BJ (cell line): ENCODE results near the gene ATP9B. TPM values are rescaled to one million over a fixed set of nuclear protein-coding genes. Genes with fewer than 3 reads are reported as not detected.
A peak's percentile ranks its signal among the peaks of the same experiment; 100 is the strongest.
"Not testable (repeated sequence)": the region's sequence is repeated elsewhere in the genome, so short reads cannot be mapped to it uniquely, and the experiment has no call there.

Experiments used
- CTCF ChIA-PET: fragments of 350-600 bp; formaldehyde crosslinking; extraction: SDS; loops from one replicate; lab custom pipeline; 2021; ENCODE audit warnings: antibody characterized with exemption, inconsistent platforms; lab: Yijun Ruan, JAX
- POLR2A ChIA-PET: fragments of 300-600 bp; sonication (Branson Sonifier 250); formaldehyde crosslinking; extraction: SDS; loops from one replicate; lab custom pipeline; 2021; ENCODE audit warnings: antibody characterized with exemption; lab: Charles Lee
- DNase-seq: peaks from one replicate; pipeline ENCODE4 v3.0.0-alpha.2; 2011; ENCODE audit warnings: low read depth
- H3K27me3 ChIP-seq: 2 replicates; pipeline ENCODE4 v1.6.0; 2011; ENCODE audit warnings: low read length; ENCODE audit not compliant: control insufficient read depth, insufficient read depth
- H3K36me3 ChIP-seq: 2 replicates; pipeline ENCODE4 v1.5.1; 2011; ENCODE audit warnings: low read length; ENCODE audit not compliant: control insufficient read depth, insufficient read depth
- H3K4me3 ChIP-seq: 2 replicates; pipeline ENCODE4 v1.5.1; 2011; ENCODE audit warnings: low read depth, mild to moderate bottlenecking, control low read depth, low read length
- polyA plus RNA-seq: library from polyadenylated mRNA; depleted of rRNA; stranded (reverse); fragments of >200 nt; gene quantifications from 2 replicates; pipeline ENCODE4 v1.2.3, GENCODE V29; 2011
- TF ChIP-seq, protein P1 (sequence below): IDR thresholded peaks from 2 replicates; pipeline ENCODE4 v1.5.1; 2011; ENCODE audit warnings: low read depth, mild to moderate bottlenecking, control low read depth, inconsistent platforms, low read length, moderate library complexity; ENCODE audit not compliant: insufficient read depth

Gene ATP9B
- polyA plus RNA-seq, 1 experiment: 17.4 TPM

DNA sequence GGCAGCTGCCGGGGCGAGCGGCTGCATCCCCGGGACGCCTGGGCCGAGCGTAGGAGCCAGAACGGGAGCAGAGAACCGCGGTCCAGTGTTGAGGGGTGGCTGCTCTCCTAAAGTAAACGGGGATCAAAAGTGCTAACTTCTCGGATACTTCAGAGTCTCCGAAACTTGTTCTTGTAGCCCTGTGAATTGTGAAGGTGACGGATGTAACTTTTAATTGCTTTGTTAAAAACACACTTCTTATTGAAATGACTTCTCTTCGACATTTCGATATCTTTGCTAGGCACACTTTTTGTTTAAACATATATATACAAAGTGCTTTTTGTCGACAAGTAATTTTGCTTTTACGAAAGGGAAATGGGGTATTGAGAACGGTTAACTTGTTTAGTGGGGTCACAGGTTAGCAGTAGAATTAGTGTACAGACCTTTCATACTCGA lies 540 bp downstream of the ATP9B start:
- peak overlapping the region; percentile 67 for H3K4me3 ChIP-seq
- DNase-seq: no peak
- no peaks in the 10 kb centered on the region for H3K27me3 ChIP-seq
- TF ChIP-seq, protein P1, sequence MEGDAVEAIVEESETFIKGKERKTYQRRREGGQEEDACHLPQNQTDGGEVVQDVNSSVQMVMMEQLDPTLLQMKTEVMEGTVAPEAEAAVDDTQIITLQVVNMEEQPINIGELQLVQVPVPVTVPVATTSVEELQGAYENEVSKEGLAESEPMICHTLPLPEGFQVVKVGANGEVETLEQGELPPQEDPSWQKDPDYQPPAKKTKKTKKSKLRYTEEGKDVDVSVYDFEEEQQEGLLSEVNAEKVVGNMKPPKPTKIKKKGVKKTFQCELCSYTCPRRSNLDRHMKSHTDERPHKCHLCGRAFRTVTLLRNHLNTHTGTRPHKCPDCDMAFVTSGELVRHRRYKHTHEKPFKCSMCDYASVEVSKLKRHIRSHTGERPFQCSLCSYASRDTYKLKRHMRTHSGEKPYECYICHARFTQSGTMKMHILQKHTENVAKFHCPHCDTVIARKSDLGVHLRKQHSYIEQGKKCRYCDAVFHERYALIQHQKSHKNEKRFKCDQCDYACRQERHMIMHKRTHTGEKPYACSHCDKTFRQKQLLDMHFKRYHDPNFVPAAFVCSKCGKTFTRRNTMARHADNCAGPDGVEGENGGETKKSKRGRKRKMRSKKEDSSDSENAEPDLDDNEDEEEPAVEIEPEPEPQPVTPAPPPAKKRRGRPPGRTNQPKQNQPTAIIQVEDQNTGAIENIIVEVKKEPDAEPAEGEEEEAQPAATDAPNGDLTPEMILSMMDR: no peak
- H3K36me3 ChIP-seq: no peaks in the 10 kb centered on the region
- ChIA-PET CTCF (no interaction called here), POLR2A (no interaction called here)

DNA sequence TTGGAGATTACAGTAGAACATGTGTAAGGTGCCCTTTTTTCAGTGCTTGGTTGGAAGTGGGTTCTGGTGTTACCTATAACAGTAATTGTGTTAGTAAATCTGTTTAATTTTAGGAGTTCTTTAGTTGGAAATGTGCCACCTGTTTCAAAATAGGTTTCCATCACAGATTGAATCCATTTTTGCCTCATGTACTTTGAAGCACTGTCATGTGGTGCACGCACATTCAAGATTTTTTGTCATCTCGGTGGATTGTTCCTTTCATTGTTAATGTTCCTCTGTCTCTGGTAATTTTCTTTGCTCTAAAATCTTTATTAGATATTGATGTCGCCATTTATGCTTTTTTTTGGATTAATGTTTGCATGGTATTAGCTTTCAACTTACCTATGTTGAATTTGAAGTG lies 1.3 kb downstream of the ATP9B start:
- Histone ChIP-seq H3K36me3 (no peaks in the 10 kb centered on the region), H3K27me3 (no peaks in the 10 kb centered on the region), H3K4me3 (peak overlapping the region; percentile 67)
- no peak for DNase-seq
- TF ChIP-seq, protein P1: no peak
- POLR2A ChIA-PET: interaction anchor here (0.7 kb wide), 1 partner anchor 19 kb away, joined by 4 read pairs; no protein-coding TSS in a partner anchor
- CTCF ChIA-PET: no interaction called here

DNA sequence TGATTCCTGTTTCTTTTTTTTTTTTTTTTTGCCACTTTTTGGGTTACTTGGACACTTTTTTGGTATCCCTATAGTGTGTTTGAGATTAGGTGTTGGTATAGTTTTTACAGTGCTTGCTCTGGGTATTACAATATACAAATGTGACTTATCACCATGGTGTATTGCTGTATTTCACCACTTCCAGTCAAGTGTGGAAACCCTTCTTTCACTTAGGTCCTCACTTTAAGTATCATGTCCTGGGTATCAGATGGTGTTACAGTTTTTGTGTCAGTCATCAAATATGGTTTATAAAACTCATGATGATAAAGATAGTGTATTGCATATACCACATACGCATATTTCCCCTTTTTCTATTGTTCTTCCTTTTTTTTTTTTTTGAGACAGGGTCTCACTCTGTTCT lies 1.8 kb downstream of the ATP9B start:
- TF ChIP-seq, protein P1: no peak
- no peak for DNase-seq
- Histone ChIP-seq H3K36me3 (no peaks in the 10 kb centered on the region), H3K27me3 (no peaks in the 10 kb centered on the region), H3K4me3 (no peak overlapping the region)
- ChIA-PET CTCF (no interaction called here), POLR2A (interaction anchor here (0.7 kb wide), 1 partner anchor 18 kb away, joined by 4 read pairs; no protein-coding TSS in a partner anchor)

DNA sequence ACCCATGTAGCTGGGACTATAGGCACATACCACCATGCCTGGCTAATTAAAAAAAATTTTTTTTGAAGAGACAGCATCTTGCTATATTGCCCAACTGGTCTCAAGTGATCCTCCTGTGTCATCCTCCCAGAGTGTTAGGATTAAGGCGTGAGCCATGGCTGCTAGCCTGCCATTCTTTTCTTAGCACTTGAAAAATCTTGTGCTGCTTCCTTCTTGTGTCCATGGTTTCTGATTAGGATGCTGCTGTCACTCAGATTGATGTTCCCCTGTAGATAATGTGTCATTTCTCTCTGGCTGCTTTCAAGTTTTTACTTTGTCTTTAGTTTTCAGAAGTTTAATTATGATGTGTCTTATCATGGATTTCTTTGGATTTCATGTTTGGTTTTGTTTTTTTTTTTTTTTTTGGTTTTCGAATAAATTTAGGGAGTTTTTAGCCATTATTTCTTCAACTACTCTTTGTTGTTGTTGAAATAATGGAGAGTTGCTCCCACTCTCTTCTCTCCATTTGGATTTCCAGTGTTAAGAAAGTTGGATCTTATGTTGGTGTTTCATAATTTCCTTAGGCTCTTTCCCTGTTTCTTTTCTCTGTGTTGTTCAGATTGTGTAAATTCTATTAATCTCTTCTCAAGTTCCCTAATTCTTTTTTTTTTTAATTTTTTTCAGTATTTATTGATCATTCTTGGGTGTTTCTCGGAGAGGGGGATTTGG lies 2.5 kb downstream of the ATP9B start:
- TF ChIP-seq, protein P1: no peak
- Histone ChIP-seq H3K36me3 (no peaks in the 10 kb centered on the region), H3K27me3 (no peaks in the 10 kb centered on the region), H3K4me3 (no peak overlapping the region)
- no peak for DNase-seq
- ChIA-PET POLR2A (no interaction called here), CTCF (no interaction called here)

DNA sequence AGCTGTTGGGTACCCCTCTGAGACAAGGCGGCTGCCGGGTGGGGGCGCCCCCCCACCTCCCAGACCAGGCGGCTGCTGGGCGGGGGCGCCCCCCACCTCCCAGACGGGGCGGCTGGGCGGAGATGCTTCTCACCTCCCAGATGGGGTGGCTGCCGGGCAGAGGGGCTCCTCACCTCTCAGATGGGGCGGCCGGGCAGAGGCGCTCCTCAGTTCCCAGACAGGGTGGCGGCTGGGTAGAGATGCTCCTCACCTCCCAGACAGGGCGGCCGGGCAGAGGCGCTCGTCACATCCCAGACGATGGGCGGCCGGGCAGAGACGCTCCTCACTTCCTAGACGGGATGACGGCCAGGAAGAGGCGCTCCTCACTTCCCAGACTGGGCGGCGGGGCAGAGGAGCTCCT lies 3.5 kb downstream of the ATP9B start:
- H3K4me3 ChIP-seq, H3K36me3 ChIP-seq, POLR2A ChIA-PET, CTCF ChIA-PET, DNase-seq, H3K27me3 ChIP-seq: not testable (repeated sequence)

DNA sequence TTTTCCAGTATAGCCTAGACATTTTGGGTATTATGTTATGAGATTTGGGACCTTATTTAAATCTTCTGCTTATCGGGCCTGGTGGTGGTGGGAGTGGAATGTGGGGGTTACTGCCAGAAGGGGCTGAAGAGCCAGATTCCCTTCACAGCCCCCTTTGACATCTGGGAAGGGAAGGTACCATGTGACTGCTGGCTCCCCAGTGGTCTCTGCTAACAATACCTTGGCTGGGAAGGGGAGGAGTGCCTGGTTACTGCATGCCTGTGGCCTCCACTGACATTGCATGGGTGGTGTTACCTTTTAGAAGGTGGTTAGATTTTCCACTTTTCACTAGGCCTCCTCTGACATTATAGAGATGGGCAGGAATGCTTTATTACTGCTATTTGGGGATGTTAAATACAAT lies 8.0 kb downstream of the ATP9B start:
- H3K27me3 ChIP-seq: no peaks in the 10 kb centered on the region
- TF ChIP-seq, protein P1: no peak
- DNase-seq: no peak
- CTCF ChIA-PET: no interaction called here
- H3K4me3 ChIP-seq: no peak overlapping the region
- POLR2A ChIA-PET: no interaction called here
- no peaks in the 10 kb centered on the region for H3K36me3 ChIP-seq

DNA sequence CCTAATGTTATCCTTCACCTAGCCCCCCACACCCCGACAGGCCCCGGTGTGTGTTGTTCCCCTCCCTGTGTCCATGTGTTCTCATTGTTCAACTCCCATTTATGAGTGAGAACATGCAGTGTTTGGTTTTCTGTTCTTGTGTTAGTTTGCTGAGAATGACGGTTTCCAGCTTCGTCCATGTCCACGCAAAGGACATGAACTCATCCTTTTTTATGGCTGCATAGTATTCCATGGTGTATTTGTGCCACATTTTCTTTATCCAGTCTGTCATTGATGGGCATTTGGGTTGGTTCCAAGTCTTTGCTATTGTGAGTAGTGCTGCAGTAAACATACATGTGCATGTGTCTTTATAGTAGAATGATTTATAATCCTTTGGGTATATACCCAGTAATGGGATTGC lies 9.6 kb downstream of the ATP9B start:
- H3K36me3 ChIP-seq, CTCF ChIA-PET, POLR2A ChIA-PET, DNase-seq, H3K4me3 ChIP-seq, H3K27me3 ChIP-seq: not testable (repeated sequence)
